CD4-positive, alpha-beta memory T cell (primary cell): ENCODE measurements around the gene KCNN3. TPM values are rescaled to one million over a fixed set of nuclear protein-coding genes. Genes with fewer than 3 reads are reported as not detected.

Source experiments
- CTCF ChIA-PET: fragments of 350-600 bp; sonication (Branson Sonifier 250); formaldehyde crosslinking; loops from one replicate; lab custom pipeline; 2021; ENCODE audit warnings: inconsistent platforms; ENCODE audit not compliant: partially characterized antibody; lab: Charles Lee
- POLR2A ChIA-PET: fragments of 350-600 bp; sonication (Branson Sonifier 250); formaldehyde crosslinking; loops from one replicate; lab custom pipeline; 2021; ENCODE audit not compliant: partially characterized antibody; lab: Charles Lee
- DNase-seq, 5 donors: peaks; one replicate each; pipeline versions ENCODE4 v3.0.0 to v3.0.0-alpha.2; 2020 to 2022; ENCODE audit warnings: mixed read lengths in 1 of 5
- H3K27ac ChIP-seq: one replicate; pipeline ENCODE4 v1.7.0; 2013; ENCODE audit warnings: low read depth, low read length
- H3K27me3 ChIP-seq: 2 replicates; pipeline ENCODE4 v1.7.0; 2013; ENCODE audit warnings: mild to moderate bottlenecking, low read length, moderate library complexity; ENCODE audit not compliant: insufficient read depth
- H3K36me3 ChIP-seq: 2 replicates; pipeline ENCODE4 v1.7.0; 2013; ENCODE audit warnings: mild to moderate bottlenecking, low read length, moderate library complexity; ENCODE audit not compliant: insufficient read depth
- H3K4me1 ChIP-seq: 2 replicates; pipeline ENCODE4 v1.7.0; 2013; ENCODE audit warnings: mild to moderate bottlenecking, low read length, moderate library complexity; ENCODE audit not compliant: insufficient read depth
- H3K4me3 ChIP-seq, 2 donors: one replicate each; pipeline ENCODE4 v1.7.0; 2013; ENCODE audit warnings: low read length in 2 of 2, mild to moderate bottlenecking in 1 of 2
- H3K9me3 ChIP-seq, 2 donors: one replicate each; pipeline ENCODE4 v1.7.0; 2013; ENCODE audit warnings: low read length in 2 of 2, control low read depth in 1 of 2; ENCODE audit not compliant: control insufficient read depth in 1 of 2
- H3K27ac Mint-ChIP-seq, 7 donors: one replicate each; pipeline ENCODE4 v1.8.0; 2020 to 2021; ENCODE audit warnings: mixed read lengths in 7 of 7, mild to moderate bottlenecking in 6 of 7, inconsistent platforms in 3 of 7, moderate library complexity in 3 of 7
- H3K27me3 Mint-ChIP-seq, 2 donors: one replicate each; pipeline ENCODE4 v1.8.0; 2020 to 2021; ENCODE audit warnings: mixed read lengths in 2 of 2
- H3K36me3 Mint-ChIP-seq, 2 donors: one replicate each; pipeline ENCODE4 v1.8.0; 2020 to 2021; ENCODE audit warnings: mixed read lengths in 2 of 2, inconsistent platforms in 1 of 2, mild to moderate bottlenecking in 1 of 2
- H3K4me1 Mint-ChIP-seq, 4 donors: one replicate each; pipeline ENCODE4 v1.8.0; 2020 to 2021; ENCODE audit warnings: mixed read lengths in 4 of 4, mild to moderate bottlenecking in 1 of 4
- H3K4me3 Mint-ChIP-seq, 8 donors: one replicate each; pipeline ENCODE4 v1.8.0; 2020 to 2021; ENCODE audit warnings: mixed read lengths in 8 of 8, mild to moderate bottlenecking in 7 of 8, moderate library complexity in 6 of 8, inconsistent platforms in 3 of 8
- H3K9me3 Mint-ChIP-seq, 8 donors: one replicate each; pipeline ENCODE4 v1.8.0; 2020 to 2021; ENCODE audit warnings: mixed read lengths in 8 of 8, mild to moderate bottlenecking in 5 of 8, inconsistent platforms in 3 of 8, moderate library complexity in 1 of 8
- intact Hi-C: fragments of 100-400 bp; cut with micrococcal nuclease; formaldehyde crosslinking; loops from one replicate; pipeline ENCODE4 v1.15.1; 2023
- polyA plus RNA-seq, 2 donors: library from polyadenylated mRNA; unstranded; fragments of 300-500 nt; fragmentation: Illumina TruSeq; gene quantifications; one replicate each; pipeline ENCODE4 v1.2.3, GENCODE V29; 2021
- total RNA-seq, 2 experiments: library from RNA; stranded (reverse); gene quantifications; one replicate each; pipeline ENCODE4 v1.2.3, GENCODE V29; 2021

KCNN3 gene
- total and polyA plus RNA-seq, 4 experiments from 2014 or later, result 0.06 TPM; not detected in 3

GRCh38 chr1:154812877-154813276, 57.2 kb downstream of the KCNN3 start:
- no peaks in the 10 kb centered on the region for H3K36me3 ChIP-seq
- H3K27ac ChIP-seq, result no peak overlapping the region
- H3K36me3 Mint-ChIP-seq, result no peaks in the 10 kb centered on the region
- peaks cover 0 to 6% of the 10 kb centered on the region in 2 donors for H3K27me3 Mint-ChIP-seq
- H3K27ac Mint-ChIP-seq, result no peak overlapping the region
- intact Hi-C loops, result no loop called here
- H3K4me1 ChIP-seq, result no peaks in the 10 kb centered on the region
- H3K4me3 ChIP-seq, result no peak overlapping the region
- H3K9me3 Mint-ChIP-seq, result peaks cover 0 to 2% (median 0%) of the 10 kb centered on the region in 8 donors
- POLR2A ChIA-PET, result no interaction called here
- no peaks in the 10 kb centered on the region for H3K9me3 ChIP-seq
- H3K4me1 Mint-ChIP-seq, result peaks cover 0 to 3% (median 0%) of the 10 kb centered on the region in 4 donors
- CTCF ChIA-PET, result interaction anchor here (0.7 to 0.9 kb wide), 3 partner anchors 15 to 137 kb away, joined by 3 read pairs; no protein-coding TSS in a partner anchor
- H3K4me3 Mint-ChIP-seq, result no peak overlapping the region
- DNase-seq, result no peak
- H3K27me3 ChIP-seq, result no peaks in the 10 kb centered on the region

DNA sequence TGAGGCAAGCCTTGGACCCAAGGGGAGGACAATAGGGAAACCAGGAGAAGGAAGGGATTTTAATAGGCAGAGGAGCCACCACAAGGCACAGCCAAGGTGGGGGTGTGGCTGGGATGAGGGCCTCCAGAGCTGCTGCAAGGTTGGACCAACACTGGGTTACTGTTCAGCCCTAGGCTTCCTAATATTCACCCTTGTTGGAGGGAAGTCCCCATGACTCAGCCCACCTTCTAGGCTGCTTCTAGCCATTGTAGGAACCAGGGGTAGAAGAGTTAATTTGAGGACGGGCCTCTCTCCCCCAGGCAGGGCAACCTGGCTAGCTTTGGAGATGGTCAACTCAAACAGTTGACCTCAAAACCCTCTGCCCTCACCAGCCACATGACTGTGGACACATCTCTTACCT, 59.5 kb downstream of the KCNN3 start:
- Histone ChIP-seq H3K4me1 (no peaks in the 10 kb centered on the region), H3K36me3 (no peaks in the 10 kb centered on the region), H3K4me3 (no peak overlapping the region), H3K27ac (no peak overlapping the region), H3K27me3 (no peaks in the 10 kb centered on the region), H3K9me3 (no peaks in the 10 kb centered on the region)
- no peak for DNase-seq
- Mint-ChIP-seq H3K4me3 (no peak overlapping the region), H3K4me1 (peaks cover 0 to 3% (median 0%) of the 10 kb centered on the region in 4 donors), H3K27ac (no peak overlapping the region), H3K9me3 (peaks cover 0 to 2% (median 0%) of the 10 kb centered on the region in 8 donors), H3K27me3 (peaks cover under 1 to 7% of the 10 kb centered on the region in 2 donors), H3K36me3 (no peaks in the 10 kb centered on the region)
- ChIA-PET POLR2A (no interaction called here), CTCF (no interaction called here)
- intact Hi-C loops, result no loop called here

- POLR2A ChIA-PET, result interaction anchor here (0.6 kb wide), 1 partner anchor 73 kb away, joined by 3 read pairs; no protein-coding TSS in a partner anchor
- no peaks in the 10 kb centered on the region for H3K27me3 ChIP-seq
- CTCF ChIA-PET, result interaction anchor here (1.0 kb wide), 1 partner anchor 50 kb away, joined by 3 read pairs; no protein-coding TSS in a partner anchor
- H3K36me3 Mint-ChIP-seq, result no peaks in the 10 kb centered on the region
- intact Hi-C loops, result no loop called here
- H3K36me3 ChIP-seq, result no peaks in the 10 kb centered on the region
- H3K27me3 Mint-ChIP-seq, result peaks cover 2 to 8% of the 10 kb centered on the region in 2 donors
- no peaks in the 10 kb centered on the region for H3K9me3 ChIP-seq
- no peak for DNase-seq
- H3K4me3 Mint-ChIP-seq, result no peak overlapping the region
- H3K27ac ChIP-seq, result no peak overlapping the region
- no peak overlapping the region for H3K4me3 ChIP-seq
- no peaks in the 10 kb centered on the region for H3K4me1 ChIP-seq
- peaks cover 0 to 2% (median 0%) of the 10 kb centered on the region in 8 donors for H3K9me3 Mint-ChIP-seq
- H3K27ac Mint-ChIP-seq, result peak overlapping the region in 1 of 7 donors; percentile 58
- H3K4me1 Mint-ChIP-seq, result peaks cover 0 to 3% (median 0%) of the 10 kb centered on the region in 4 donors
Measured at GRCh38 chr1:154809436-154810413, 60.4 kb downstream of the KCNN3 start.

- Histone ChIP-seq H3K9me3 (no peaks in the 10 kb centered on the region), H3K27ac (no peak overlapping the region), H3K4me3 (no peak overlapping the region), H3K27me3 (no peaks in the 10 kb centered on the region), H3K4me1 (no peaks in the 10 kb centered on the region), H3K36me3 (no peaks in the 10 kb centered on the region)
- H3K27ac Mint-ChIP-seq, result no peak overlapping the region
- no peak overlapping the region for H3K4me3 Mint-ChIP-seq
- H3K9me3 Mint-ChIP-seq, result peaks cover 0 to 2% (median 0%) of the 10 kb centered on the region in 8 donors
- ChIA-PET CTCF (interaction anchor here (1.0 kb wide), 1 partner anchor 49 kb away, joined by 3 read pairs; no protein-coding TSS in a partner anchor), POLR2A (interaction anchor here (0.6 kb wide), 1 partner anchor 72 kb away, joined by 3 read pairs; no protein-coding TSS in a partner anchor)
- no peaks in the 10 kb centered on the region for H3K36me3 Mint-ChIP-seq
- intact Hi-C loops, result no loop called here
- H3K4me1 Mint-ChIP-seq, result peaks cover 0 to 3% (median 0%) of the 10 kb centered on the region in 4 donors
- peaks cover 9 to 11% of the 10 kb centered on the region in 2 donors for H3K27me3 Mint-ChIP-seq
- DNase-seq, result no peak
Measured at GRCh38 chr1:154808909-154809262, 61.2 kb downstream of the KCNN3 start.

- intact Hi-C loops, result no loop called here
- no peak overlapping the region for H3K4me3 Mint-ChIP-seq
- Histone ChIP-seq H3K4me1 (no peaks in the 10 kb centered on the region), H3K27ac (no peak overlapping the region), H3K9me3 (no peaks in the 10 kb centered on the region), H3K27me3 (no peaks in the 10 kb centered on the region), H3K4me3 (no peak overlapping the region), H3K36me3 (no peaks in the 10 kb centered on the region)
- ChIA-PET POLR2A (no interaction called here), CTCF (no interaction called here)
- peaks cover 10 to 13% of the 10 kb centered on the region in 2 donors for H3K27me3 Mint-ChIP-seq
- no peaks in the 10 kb centered on the region for H3K36me3 Mint-ChIP-seq
- peaks cover 0 to 2% (median 0%) of the 10 kb centered on the region in 8 donors for H3K9me3 Mint-ChIP-seq
- H3K27ac Mint-ChIP-seq, result peak overlapping the region in 1 of 7 donors; percentile 35
- peaks cover 0 to 3% (median 0%) of the 10 kb centered on the region in 4 donors for H3K4me1 Mint-ChIP-seq
- no peak for DNase-seq
Measured at GRCh38 chr1:154808261-154808908, 61.7 kb downstream of the KCNN3 start.

- H3K36me3 ChIP-seq, result no peaks in the 10 kb centered on the region
- H3K4me1 ChIP-seq, result no peaks in the 10 kb centered on the region
- no peaks in the 10 kb centered on the region for H3K9me3 ChIP-seq
- Mint-ChIP-seq H3K4me3 (no peak overlapping the region), H3K36me3 (no peaks in the 10 kb centered on the region), H3K27ac (no peak overlapping the region), H3K9me3 (peaks cover 0 to 2% (median 0%) of the 10 kb centered on the region in 8 donors), H3K4me1 (peaks cover 0 to 3% (median 0%) of the 10 kb centered on the region in 4 donors), H3K27me3 (peaks cover 10 to 13% of the 10 kb centered on the region in 2 donors)
- H3K27me3 ChIP-seq, result no peaks in the 10 kb centered on the region
- CTCF ChIA-PET, result no interaction called here
- H3K27ac ChIP-seq, result no peak overlapping the region
- POLR2A ChIA-PET, result no interaction called here
- no peak overlapping the region for H3K4me3 ChIP-seq
- no peak for DNase-seq
- intact Hi-C loops, result no loop called here
Measured at GRCh38 chr1:154807048-154807591, 63.0 kb downstream of the KCNN3 start.
